AG04449 (cell line): ENCODE measurements around the gene JADE2.

Experiments used
- CTCF ChIA-PET: fragments of 350-600 bp; formaldehyde crosslinking; extraction: SDS; loops from one replicate; lab custom pipeline; 2021; ENCODE audit warnings: antibody characterized with exemption; lab: Yijun Ruan, JAX
- POLR2A ChIA-PET: fragments of 400-600, 350-600 bp; formaldehyde crosslinking; extraction: SDS; loops from one replicate; lab custom pipeline; 2020; ENCODE audit warnings: antibody characterized with exemption, inconsistent platforms; lab: Yijun Ruan, JAX
- DNase-seq: peaks from one replicate; pipeline ENCODE4 v3.0.0-alpha.2; 2010; ENCODE audit warnings: low read depth, low spot score
- H3K4me3 ChIP-seq: 2 replicates; pipeline ENCODE4 v1.5.1; 2011; ENCODE audit warnings: low read depth, mild to moderate bottlenecking, control low read depth, low read length
- CTCF ChIP-seq: IDR thresholded peaks from one replicate; pipeline ENCODE4 v1.5.1; 2011; ENCODE audit warnings: mild to moderate bottlenecking, moderate library complexity, low read length, control low read depth, inconsistent platforms; ENCODE audit not compliant: insufficient read depth; ENCODE audit errors: missing control alignments

JADE2 gene

GRCh38 chr5:134524826-134525682, at the start of gene JADE2:
TSS of gene JADE2 (plus strand) at chr5:134525670. CDS start at chr5:134535858, 10,188 bp downstream.
- no peak for DNase-seq
- H3K4me3 ChIP-seq = peak within 1 kb of the TSS; percentile 75
- ChIA-PET POLR2A (interaction anchor here (0.9 to 1.4 kb wide), 4 partner anchors 22 to 113 kb away, joined by 3 to 4 read pairs (median 4); partner anchors contain the start of gene CDKN2AIPNL), CTCF (interaction anchor here (3.9 to 7.5 kb wide), 2 partner anchors 21 to 113 kb away, joined by 47 to 65 read pairs; partner anchors contain the start of gene CDKN2AIPNL)
- peak; percentile 9 for TF ChIP-seq CTCF

GRCh38 chr5:134477462-134478245, 47.8 kb upstream of the JADE2 start:
- CTCF ChIA-PET = interaction anchor here (0.7 to 2.2 kb wide), 2 partner anchors 10 to 43 kb away, joined by 3 to 9 read pairs; no protein-coding TSS in a partner anchor
- TF ChIP-seq CTCF = no peak
- POLR2A ChIA-PET = no interaction called here
- DNase-seq = no peak
- no peak overlapping the region for H3K4me3 ChIP-seq

- TF ChIP-seq CTCF = no peak
Measured at GRCh38 chr5:134479839-134480238, 45.6 kb upstream of the JADE2 start.

GRCh38 chr5:134489227-134489944, 36.1 kb upstream of the JADE2 start:
- CTCF ChIA-PET = interaction anchor here (1.0 kb wide), 1 partner anchor 9 kb away, joined by 3 read pairs; no protein-coding TSS in a partner anchor
- no peak overlapping the region for H3K4me3 ChIP-seq
- DNase-seq = no peak
- POLR2A ChIA-PET = no interaction called here
- TF ChIP-seq CTCF = no peak

More at GRCh38 chr5:134479839-134480238, 45.6 kb upstream of the JADE2 start:
- H3K4me3 ChIP-seq = no peak overlapping the region
- DNase-seq = no peak
- ChIA-PET POLR2A (interaction anchor here (0.7 kb wide), 1 partner anchor 28 kb away, joined by 6 read pairs; no protein-coding TSS in a partner anchor), CTCF (interaction anchor here (1.2 kb wide), 1 partner anchor 9 kb away, joined by 3 read pairs; no protein-coding TSS in a partner anchor)

- CTCF ChIA-PET = no interaction called here
- POLR2A ChIA-PET = no interaction called here
- no peak for TF ChIP-seq CTCF
- DNase-seq = no peak
- no peak overlapping the region for H3K4me3 ChIP-seq
Measured at GRCh38 chr5:134490255-134490924, 35.1 kb upstream of the JADE2 start.
